Brain microvascular endothelial cell (primary cell): ENCODE results near the gene UHMK1.

Experiments used
- DNase-seq: peaks from one replicate; pipeline ENCODE4 v3.0.0-alpha.2; 2020
- H3K27ac ChIP-seq: fragments of 250-450 bp; sonication (Bioruptor Pico); 2 replicates; pipeline ENCODE4 v1.5.1; 2020; ENCODE audit warnings: mild to moderate bottlenecking, moderate library complexity
- H3K27me3 ChIP-seq: fragments of 250-450 bp; sonication (Bioruptor Pico); replicated peaks from 2 replicates; pipeline ENCODE4 v1.5.1; 2020; ENCODE audit warnings: mild to moderate bottlenecking
- H3K36me3 ChIP-seq: fragments of 250-450 bp; sonication (Bioruptor Pico); replicated peaks from 2 replicates; pipeline ENCODE4 v1.5.1; 2020; ENCODE audit warnings: mild to moderate bottlenecking
- H3K4me3 ChIP-seq: 2 replicates; pipeline ENCODE4 v1.5.1; 2011; ENCODE audit warnings: low read depth, mild to moderate bottlenecking, control low read depth, low read length, moderate library complexity
- CTCF ChIP-seq: IDR thresholded peaks from 2 replicates; pipeline ENCODE4 v1.5.1; 2011; ENCODE audit warnings: low read depth, mild to moderate bottlenecking, moderate library complexity, low read length, control low read depth, inconsistent platforms; ENCODE audit errors: missing control alignments
- in situ Hi-C: cut with HindIII; loops from 2 replicates; pipeline ENCODE4 v1.10.0; 2017; ENCODE audit warnings: low sequenced_read_pairs, low pct_ligation_motif_present

UHMK1 gene

GRCh38 chr1:162573136-162573535 lies 75.5 kb downstream of the UHMK1 start:
- peaks cover 40% of the 10 kb centered on the region for H3K36me3 ChIP-seq
- no peak for TF ChIP-seq CTCF
- in situ Hi-C loops: no loop called here

GRCh38 chr1:162578071-162578700 lies 80.6 kb downstream of the UHMK1 start:
- DNase-seq: no peak
- no peak overlapping the region for H3K4me3 ChIP-seq
- no peak for TF ChIP-seq CTCF
- H3K27me3 ChIP-seq: no peaks in the 10 kb centered on the region
- in situ Hi-C loops: no loop called here
- no peak overlapping the region for H3K27ac ChIP-seq
- peaks cover 55% of the 10 kb centered on the region for H3K36me3 ChIP-seq

More at GRCh38 chr1:162573136-162573535, 75.5 kb downstream of the UHMK1 start:
- Histone ChIP-seq H3K27ac (no peak overlapping the region), H3K27me3 (no peaks in the 10 kb centered on the region), H3K4me3 (no peak overlapping the region)
- no peak for DNase-seq

- H3K27ac ChIP-seq: no peak overlapping the region
- no peak overlapping the region for H3K4me3 ChIP-seq
- H3K36me3 ChIP-seq: peaks cover 60% of the 10 kb centered on the region
- DNase-seq: no peak
- no peaks in the 10 kb centered on the region for H3K27me3 ChIP-seq
- in situ Hi-C loops: no loop called here
- no peak for TF ChIP-seq CTCF
Measured at GRCh38 chr1:162578936-162579335, 81.3 kb downstream of the UHMK1 start.
